Neural cell (in vitro differentiated cells): ENCODE data around the gene LDHAL6B. TPM values are rescaled to one million over a fixed set of nuclear protein-coding genes. Genes with fewer than 3 reads are reported as not detected.

Source experiments
- H2AFZ ChIP-seq: fragments of 200-600, 300-800 bp; sonication (generic), shearing (Covaris generic); 2 replicates; pipeline ENCODE4 v1.6.0; 2014; ENCODE audit warnings: low read depth, mild to moderate bottlenecking, antibody characterized with exemption, low read length, moderate library complexity
- H3F3A ChIP-seq: fragments of 200-600 bp; shearing (Covaris generic); 2 replicates; pipeline ENCODE4 v1.6.1; 2016; ENCODE audit warnings: mild to moderate bottlenecking, moderate library complexity, mixed read lengths, antibody characterized with exemption, low read length; ENCODE audit not compliant: insufficient read depth, poor library complexity, severe bottlenecking
- H3K27ac ChIP-seq: fragments of 200-600, 300-800 bp; sonication (generic), shearing (Covaris generic); 2 replicates; pipeline ENCODE4 v1.5.1; 2014; ENCODE audit warnings: mild to moderate bottlenecking, low read length, moderate library complexity
- H3K27me3 ChIP-seq: fragments of 300-800, 200-600 bp; sonication (generic), shearing (Covaris generic); 2 replicates; pipeline ENCODE4 v1.6.0; 2014; ENCODE audit warnings: mild to moderate bottlenecking, low read depth, low read length, moderate library complexity; ENCODE audit not compliant: insufficient read depth
- H3K36me3 ChIP-seq: fragments of 300-800, 200-600 bp; sonication (generic), shearing (Covaris generic); 2 replicates; pipeline ENCODE4 v1.5.1; 2014; ENCODE audit warnings: mild to moderate bottlenecking, antibody characterized with exemption, low read length, moderate library complexity; ENCODE audit not compliant: insufficient read depth
- H3K4me2 ChIP-seq: fragments of 300-800, 200-600 bp; sonication (generic), shearing (Covaris generic); 2 replicates; pipeline ENCODE4 v1.6.0; 2014; ENCODE audit warnings: mild to moderate bottlenecking, low read length
- H3K4me3 ChIP-seq: fragments of 300-800, 200-600 bp; sonication (generic), shearing (Covaris generic); 2 replicates; pipeline ENCODE4 v1.5.1; 2014; ENCODE audit warnings: mild to moderate bottlenecking, low read length, moderate library complexity
- H3K79me2 ChIP-seq: fragments of 200-600 bp; shearing (Covaris generic); replicated peaks from 2 replicates; pipeline ENCODE4 v1.6.0; 2014; ENCODE audit warnings: mild to moderate bottlenecking, low read length, moderate library complexity; ENCODE audit not compliant: insufficient read depth
- H3K9ac ChIP-seq: fragments of 300-800, 200-600 bp; sonication (generic), shearing (Covaris generic); 2 replicates; pipeline ENCODE4 v1.6.1; 2016; ENCODE audit warnings: mild to moderate bottlenecking, low read length, mixed read lengths
- H3K9me2 ChIP-seq: fragments of 200-600 bp; shearing (Covaris generic); 2 replicates; pipeline ENCODE4 v1.6.1; 2016; ENCODE audit warnings: mild to moderate bottlenecking, low read length, mixed read lengths; ENCODE audit not compliant: insufficient read depth
- H3K9me3 ChIP-seq: fragments of 200-600, 300-800 bp; sonication (generic), shearing (Covaris generic); 2 replicates; pipeline ENCODE4 v1.6.1; 2016; ENCODE audit warnings: mild to moderate bottlenecking, mixed run types, low read length, moderate library complexity, mixed read lengths
- H4K20me1 ChIP-seq: fragments of 200-600 bp; shearing (Covaris generic); 2 replicates; pipeline ENCODE4 v1.6.1; 2016; ENCODE audit warnings: mild to moderate bottlenecking, mixed run types; ENCODE audit not compliant: insufficient read depth
- EP300 ChIP-seq: fragments of 450-650 bp; conservative IDR thresholded peaks from 2 replicates; pipeline ENCODE4 v1.6.1; 2014; ENCODE audit warnings: antibody characterized with exemption, mild to moderate bottlenecking, moderate library complexity; ENCODE audit not compliant: poor library complexity, severe bottlenecking
- EZH2 ChIP-seq: fragments of 200-600, 300-800 bp; shearing (Covaris generic), sonication (generic); IDR thresholded peaks from 2 replicates; pipeline ENCODE4 v1.6.1; 2014; ENCODE audit warnings: antibody characterized with exemption, low read length, borderline replicate concordance, mild to moderate bottlenecking; ENCODE audit not compliant: insufficient read depth, poor library complexity, severe bottlenecking
- MXI1 ChIP-seq: fragments of 450-650 bp; conservative IDR thresholded peaks from 2 replicates; pipeline ENCODE4 v1.6.1; 2014; ENCODE audit warnings: antibody characterized with exemption, mild to moderate bottlenecking; ENCODE audit not compliant: poor library complexity, severe bottlenecking
- POLR2AphosphoS5 ChIP-seq: IDR thresholded peaks from 2 replicates; pipeline ENCODE4 v1.6.1; 2012
- RAD21 ChIP-seq: fragments of 450-650 bp; conservative IDR thresholded peaks from 2 replicates; pipeline ENCODE4 v1.6.1; 2014; ENCODE audit warnings: antibody characterized with exemption, mild to moderate bottlenecking, moderate library complexity
- SMC3 ChIP-seq: fragments of 450-650 bp; conservative IDR thresholded peaks from 2 replicates; pipeline ENCODE4 v1.6.1; 2014; ENCODE audit warnings: antibody characterized with exemption, mild to moderate bottlenecking, moderate library complexity; ENCODE audit not compliant: poor library complexity
- TAF1 ChIP-seq: IDR thresholded peaks from 2 replicates; pipeline ENCODE4 v1.6.1; 2012; ENCODE audit warnings: low read depth
- polyA plus RNA-seq: library from polyadenylated mRNA; depleted of rRNA; stranded (reverse); fragments of >200 nt; gene quantifications from 2 replicates; pipeline ENCODE4 v1.2.3, GENCODE V29; 2014
- TF ChIP-seq, protein P1 (sequence below): IDR thresholded peaks from 2 replicates; pipeline ENCODE4 v1.6.1; 2012; ENCODE audit warnings: borderline replicate concordance
- TF ChIP-seq, protein P2 (sequence below): fragments of 450-650 bp; IDR thresholded peaks from 2 replicates; pipeline ENCODE4 v1.5.1; 2014; ENCODE audit warnings: antibody characterized with exemption, mild to moderate bottlenecking, moderate library complexity; ENCODE audit not compliant: poor library complexity, severe bottlenecking

LDHAL6B gene
- polyA plus RNA-seq, 1 donor from 2014 or later = not detected

DNA sequence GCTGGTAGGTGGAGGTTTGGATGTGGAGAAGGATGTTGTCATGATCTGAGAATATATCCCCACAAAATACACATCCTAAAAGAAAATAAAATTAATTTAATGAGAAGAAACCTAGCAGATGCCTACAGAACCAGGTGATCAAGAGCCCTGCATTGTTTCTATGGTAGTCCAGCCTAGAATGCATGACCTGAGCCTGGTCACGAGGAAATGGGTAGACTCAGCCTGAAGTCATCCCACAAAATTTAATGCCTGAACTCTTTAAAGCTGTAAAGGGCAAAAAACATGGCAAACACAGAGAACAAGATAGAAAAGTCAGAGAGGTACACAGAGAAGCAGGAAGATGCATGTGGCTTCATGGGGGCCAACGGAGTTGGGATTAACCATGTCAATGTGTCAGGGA, 36.0 kb downstream of the LDHAL6B start:
- Histone ChIP-seq H3F3A (no peaks in the 10 kb centered on the region), H3K27me3 (no peaks in the 10 kb centered on the region)

DNA sequence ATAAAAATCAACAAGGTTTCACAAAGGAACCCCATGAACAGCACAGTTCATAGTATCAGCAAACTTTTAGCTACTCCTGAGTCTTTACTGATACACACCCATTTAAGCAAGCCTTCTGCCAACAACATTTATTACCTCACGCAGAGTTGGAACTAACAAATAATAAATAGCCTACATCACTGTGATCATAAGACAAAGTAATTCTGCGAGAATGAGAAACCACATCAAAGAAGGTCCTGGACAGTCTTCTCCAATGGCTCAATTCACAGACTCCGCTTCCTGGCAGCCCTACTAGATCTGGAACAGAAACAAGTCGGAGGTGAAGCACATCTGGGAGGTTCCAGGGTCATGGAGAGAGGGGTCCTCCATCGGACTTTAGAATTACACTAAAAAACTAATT, 37.0 kb downstream of the LDHAL6B start:
- Histone ChIP-seq H3K4me3 (no peak overlapping the region), H3K27ac (no peak overlapping the region), H3K27me3 (no peaks in the 10 kb centered on the region), H4K20me1 (no peaks in the 10 kb centered on the region), H3F3A (no peaks in the 10 kb centered on the region), H3K9me2 (no peaks in the 10 kb centered on the region), H3K9ac (no peak overlapping the region), H2AFZ (no peak overlapping the region), H3K36me3 (no peaks in the 10 kb centered on the region), H3K4me2 (no peak overlapping the region), H3K79me2 (no peaks in the 10 kb centered on the region), H3K9me3 (no peaks in the 10 kb centered on the region)
- no peak for TF ChIP-seq RAD21
- TF ChIP-seq, protein P1, sequence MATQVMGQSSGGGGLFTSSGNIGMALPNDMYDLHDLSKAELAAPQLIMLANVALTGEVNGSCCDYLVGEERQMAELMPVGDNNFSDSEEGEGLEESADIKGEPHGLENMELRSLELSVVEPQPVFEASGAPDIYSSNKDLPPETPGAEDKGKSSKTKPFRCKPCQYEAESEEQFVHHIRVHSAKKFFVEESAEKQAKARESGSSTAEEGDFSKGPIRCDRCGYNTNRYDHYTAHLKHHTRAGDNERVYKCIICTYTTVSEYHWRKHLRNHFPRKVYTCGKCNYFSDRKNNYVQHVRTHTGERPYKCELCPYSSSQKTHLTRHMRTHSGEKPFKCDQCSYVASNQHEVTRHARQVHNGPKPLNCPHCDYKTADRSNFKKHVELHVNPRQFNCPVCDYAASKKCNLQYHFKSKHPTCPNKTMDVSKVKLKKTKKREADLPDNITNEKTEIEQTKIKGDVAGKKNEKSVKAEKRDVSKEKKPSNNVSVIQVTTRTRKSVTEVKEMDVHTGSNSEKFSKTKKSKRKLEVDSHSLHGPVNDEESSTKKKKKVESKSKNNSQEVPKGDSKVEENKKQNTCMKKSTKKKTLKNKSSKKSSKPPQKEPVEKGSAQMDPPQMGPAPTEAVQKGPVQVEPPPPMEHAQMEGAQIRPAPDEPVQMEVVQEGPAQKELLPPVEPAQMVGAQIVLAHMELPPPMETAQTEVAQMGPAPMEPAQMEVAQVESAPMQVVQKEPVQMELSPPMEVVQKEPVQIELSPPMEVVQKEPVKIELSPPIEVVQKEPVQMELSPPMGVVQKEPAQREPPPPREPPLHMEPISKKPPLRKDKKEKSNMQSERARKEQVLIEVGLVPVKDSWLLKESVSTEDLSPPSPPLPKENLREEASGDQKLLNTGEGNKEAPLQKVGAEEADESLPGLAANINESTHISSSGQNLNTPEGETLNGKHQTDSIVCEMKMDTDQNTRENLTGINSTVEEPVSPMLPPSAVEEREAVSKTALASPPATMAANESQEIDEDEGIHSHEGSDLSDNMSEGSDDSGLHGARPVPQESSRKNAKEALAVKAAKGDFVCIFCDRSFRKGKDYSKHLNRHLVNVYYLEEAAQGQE = no peak
- TF ChIP-seq, protein P2, sequence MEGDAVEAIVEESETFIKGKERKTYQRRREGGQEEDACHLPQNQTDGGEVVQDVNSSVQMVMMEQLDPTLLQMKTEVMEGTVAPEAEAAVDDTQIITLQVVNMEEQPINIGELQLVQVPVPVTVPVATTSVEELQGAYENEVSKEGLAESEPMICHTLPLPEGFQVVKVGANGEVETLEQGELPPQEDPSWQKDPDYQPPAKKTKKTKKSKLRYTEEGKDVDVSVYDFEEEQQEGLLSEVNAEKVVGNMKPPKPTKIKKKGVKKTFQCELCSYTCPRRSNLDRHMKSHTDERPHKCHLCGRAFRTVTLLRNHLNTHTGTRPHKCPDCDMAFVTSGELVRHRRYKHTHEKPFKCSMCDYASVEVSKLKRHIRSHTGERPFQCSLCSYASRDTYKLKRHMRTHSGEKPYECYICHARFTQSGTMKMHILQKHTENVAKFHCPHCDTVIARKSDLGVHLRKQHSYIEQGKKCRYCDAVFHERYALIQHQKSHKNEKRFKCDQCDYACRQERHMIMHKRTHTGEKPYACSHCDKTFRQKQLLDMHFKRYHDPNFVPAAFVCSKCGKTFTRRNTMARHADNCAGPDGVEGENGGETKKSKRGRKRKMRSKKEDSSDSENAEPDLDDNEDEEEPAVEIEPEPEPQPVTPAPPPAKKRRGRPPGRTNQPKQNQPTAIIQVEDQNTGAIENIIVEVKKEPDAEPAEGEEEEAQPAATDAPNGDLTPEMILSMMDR = no peak
- TF ChIP-seq TAF1 = no peak
- no peak for TF ChIP-seq SMC3
- TF ChIP-seq EP300 = no peak
- TF ChIP-seq EZH2 = no peak
- TF ChIP-seq POLR2AphosphoS5 = no peak
- TF ChIP-seq MXI1 = no peak

More for the DNA sequence above, 36.0 kb downstream of the LDHAL6B start:
- no peak for TF ChIP-seq TAF1
- no peak for TF ChIP-seq EZH2
- TF ChIP-seq, protein P1 = no peak
- TF ChIP-seq, protein P2 = no peak
- no peak for TF ChIP-seq RAD21
- TF ChIP-seq MXI1 = no peak
- TF ChIP-seq POLR2AphosphoS5 = no peak
- no peak for TF ChIP-seq EP300
- TF ChIP-seq SMC3 = no peak
- Histone ChIP-seq H3K4me3 (no peak overlapping the region), H3K9me3 (no peaks in the 10 kb centered on the region), H3K27ac (no peak overlapping the region), H3K36me3 (no peaks in the 10 kb centered on the region), H4K20me1 (no peaks in the 10 kb centered on the region), H3K9ac (no peak overlapping the region), H3K4me2 (no peak overlapping the region), H3K79me2 (no peaks in the 10 kb centered on the region), H2AFZ (no peak overlapping the region), H3K9me2 (no peaks in the 10 kb centered on the region)
